Hematopoietic multipotent progenitor cell treated with erythropoietin and hydrocortisone succinate and interleukin-3 and kit ligand, for 8 days (in vitro differentiated cells): ENCODE results near the gene PPP1R9B.
A peak's percentile ranks its signal among the peaks of the same experiment; 100 is the strongest.

Experiments
- DNase-seq: peaks from one replicate; pipeline ENCODE4 v3.0.0-alpha.2; 2015

Gene PPP1R9B

DNA sequence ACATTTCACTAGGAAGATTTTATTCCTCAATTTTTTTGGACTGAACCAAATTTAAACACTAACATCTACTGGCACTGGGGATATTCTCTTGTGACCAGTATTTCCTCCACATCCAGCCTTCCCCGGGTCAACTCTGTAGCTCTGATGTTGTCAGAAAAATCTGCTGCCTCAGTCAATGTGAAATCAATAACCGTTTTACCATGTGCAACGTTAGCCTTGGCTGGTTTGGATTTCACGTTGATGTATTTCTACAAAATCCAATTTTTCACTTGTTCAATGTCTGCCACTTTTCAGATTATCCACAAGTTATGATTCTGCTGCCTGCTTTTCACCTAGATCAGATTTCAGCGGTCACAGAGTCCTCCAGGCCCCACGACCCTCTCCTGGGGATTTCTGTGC, 22.5 kb upstream of the PPP1R9B start:
- no peak for DNase-seq

DNA sequence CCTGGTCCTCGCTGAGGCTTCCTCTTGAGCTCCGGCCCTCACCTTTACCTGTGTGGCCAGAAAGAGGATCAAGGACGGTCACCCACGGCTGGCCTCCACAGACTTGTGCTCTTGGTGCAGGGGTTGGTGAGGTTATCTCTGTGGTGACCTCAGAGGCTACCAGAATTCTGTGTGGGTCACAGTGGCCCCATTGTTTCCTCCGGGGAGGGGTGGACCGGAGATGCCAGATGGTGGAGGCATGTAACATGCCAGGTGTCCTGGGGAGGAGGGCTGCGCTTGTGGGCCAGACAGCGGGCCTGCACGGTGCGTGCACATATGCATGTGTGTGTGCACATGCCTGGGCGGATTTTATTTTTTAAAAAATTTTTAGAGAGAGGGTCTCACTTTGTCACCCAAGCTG, 21.7 kb upstream of the PPP1R9B start:
- no peak for DNase-seq

DNA sequence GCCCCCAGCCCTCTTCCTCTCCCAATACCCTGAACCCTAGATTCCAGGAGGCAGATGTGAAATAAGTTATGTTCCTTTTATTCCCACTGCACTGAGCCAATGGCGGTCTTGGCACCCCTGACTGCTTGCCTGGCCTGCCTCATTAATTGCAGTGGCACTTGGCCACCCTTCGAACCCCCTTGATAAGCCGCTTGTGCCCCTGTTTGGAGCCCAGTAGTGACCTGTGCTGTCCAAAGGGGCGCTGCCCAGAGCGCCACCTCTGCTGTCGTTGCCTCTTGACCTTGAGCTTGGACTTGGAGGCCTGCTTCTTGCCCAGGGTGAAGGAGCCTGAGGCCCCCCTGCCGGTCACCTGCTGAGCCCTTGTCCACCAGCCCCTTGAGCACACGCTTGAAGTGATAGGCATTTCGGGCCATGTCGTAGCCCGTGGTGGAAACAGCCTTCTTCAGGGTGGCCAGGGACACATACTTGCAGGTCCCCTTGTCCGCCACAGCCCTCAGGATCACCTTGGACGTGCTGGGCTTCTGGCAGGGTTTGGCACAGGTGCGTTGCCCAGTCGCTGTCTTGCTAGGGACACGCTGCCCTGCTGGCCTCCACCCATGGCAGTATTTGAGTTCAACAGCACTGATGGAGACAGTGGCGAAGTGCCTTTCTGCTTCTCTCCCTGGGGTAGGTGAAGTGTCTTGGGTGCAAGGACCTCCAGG, 21.0 kb upstream of the PPP1R9B start:
- DNase-seq = no peak

DNA sequence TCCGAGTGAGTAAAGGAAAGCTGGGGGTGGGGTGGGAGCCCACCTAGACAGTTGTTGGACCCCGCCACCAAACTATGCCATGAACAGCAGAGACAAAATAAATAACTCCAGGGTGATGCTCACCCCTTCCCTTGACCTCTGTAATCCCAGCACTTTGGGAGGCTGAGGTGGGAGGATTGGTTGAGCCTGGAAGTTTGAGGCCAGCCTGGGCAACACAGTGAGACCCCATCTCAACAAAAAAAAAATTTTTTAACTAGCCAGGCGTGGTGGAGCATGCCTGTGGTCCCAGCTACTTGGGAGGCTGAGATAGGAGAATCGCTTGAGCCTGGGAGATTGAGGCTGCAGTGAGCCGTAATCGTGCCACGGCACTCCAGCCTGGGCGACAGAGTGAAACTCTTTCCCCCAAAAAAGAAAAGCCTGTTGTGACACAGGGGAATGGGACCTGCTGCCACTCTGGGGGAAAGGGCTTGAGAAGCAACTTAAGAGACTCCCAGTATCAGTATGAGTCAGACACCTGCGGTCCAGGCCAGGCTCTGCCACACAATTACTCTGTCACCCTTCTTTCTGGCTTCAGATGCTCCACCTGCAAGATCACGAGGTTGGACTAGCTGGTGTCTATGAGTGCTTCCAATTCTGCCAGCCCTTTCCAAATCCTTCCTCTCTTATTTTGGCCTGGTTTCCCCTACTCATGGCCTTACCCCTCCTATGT, 20.3 kb upstream of the PPP1R9B start:
- DNase-seq = no peak

DNA sequence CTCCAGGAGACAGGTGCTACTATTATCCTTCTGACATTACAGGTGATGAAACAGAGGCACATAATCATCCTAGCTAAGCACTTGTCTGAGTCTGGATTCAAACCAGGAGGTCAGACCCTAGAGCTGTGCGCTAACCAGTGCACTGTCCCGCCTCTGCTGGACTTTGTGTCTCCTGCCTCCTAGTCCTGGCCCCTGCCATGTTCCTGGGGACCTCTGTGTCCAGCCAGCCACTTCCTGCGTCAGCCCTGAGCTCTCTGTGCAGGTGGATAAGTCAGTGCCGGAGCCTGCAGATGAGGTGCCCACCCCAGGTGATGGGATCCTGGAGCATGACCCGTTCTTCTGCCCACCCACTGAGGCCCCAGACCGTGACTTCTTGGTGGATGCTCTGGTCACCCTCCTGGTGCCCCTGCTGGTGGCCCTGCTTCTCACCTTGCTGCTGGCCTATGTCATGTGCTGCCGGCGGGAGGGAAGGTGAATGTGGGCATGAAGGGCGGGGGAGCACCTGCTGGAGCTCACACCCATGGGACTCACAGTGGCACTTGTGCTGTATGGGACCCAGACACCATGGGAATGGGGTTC, 19.5 kb upstream of the PPP1R9B start:
- DNase-seq = no peak

DNA sequence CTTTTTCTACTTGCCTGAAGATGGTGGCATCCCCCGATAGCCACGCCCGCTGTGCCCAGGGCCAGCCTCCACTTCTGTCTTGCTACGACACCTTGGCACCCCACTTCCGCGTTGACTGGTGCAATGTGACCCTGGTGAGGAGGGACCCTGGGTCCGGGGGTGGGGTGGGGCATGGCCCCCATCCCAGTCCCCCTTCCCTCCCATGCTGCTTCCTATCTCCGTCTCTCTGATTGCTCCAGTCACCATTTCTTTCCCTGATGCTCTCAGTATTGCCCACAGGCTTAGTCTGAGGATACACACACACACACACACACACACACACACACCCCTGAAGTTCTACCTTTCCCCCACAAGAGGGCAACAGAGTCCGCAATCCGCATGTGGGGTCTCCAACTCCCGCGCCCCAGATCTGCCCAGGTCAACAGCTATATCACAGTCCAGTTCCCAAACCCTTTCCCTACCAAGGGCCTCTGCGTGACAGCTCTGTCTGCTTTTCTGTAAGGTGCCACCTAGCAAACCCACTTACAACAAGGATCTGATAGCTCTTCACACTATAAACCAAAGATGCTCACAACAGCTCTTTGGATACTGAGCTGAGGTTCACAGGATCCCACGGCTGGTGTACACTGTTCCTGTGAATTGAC, 18.8 kb upstream of the PPP1R9B start:
- peak; percentile 67 for DNase-seq

DNA sequence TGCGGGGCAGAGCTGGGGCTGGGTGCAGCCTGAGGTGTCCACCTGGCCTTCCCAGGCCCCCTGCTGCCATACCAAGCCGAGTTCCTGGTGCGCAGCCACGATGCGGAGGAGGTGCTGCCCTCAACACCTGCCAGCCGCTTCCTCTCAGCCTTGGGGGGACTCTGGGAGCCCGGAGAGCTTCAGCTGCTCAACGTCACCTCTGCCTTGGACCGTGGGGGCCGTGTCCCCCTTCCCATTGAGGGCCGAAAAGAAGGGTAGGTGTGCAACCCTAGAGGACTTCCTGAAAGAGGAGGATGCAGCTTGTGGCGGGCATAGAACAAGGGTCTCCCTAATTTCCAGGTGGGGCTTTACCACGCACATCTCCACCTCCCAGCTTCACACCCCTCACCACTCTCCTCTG, 17.8 kb upstream of the PPP1R9B start:
- DNase-seq = no peak

DNA sequence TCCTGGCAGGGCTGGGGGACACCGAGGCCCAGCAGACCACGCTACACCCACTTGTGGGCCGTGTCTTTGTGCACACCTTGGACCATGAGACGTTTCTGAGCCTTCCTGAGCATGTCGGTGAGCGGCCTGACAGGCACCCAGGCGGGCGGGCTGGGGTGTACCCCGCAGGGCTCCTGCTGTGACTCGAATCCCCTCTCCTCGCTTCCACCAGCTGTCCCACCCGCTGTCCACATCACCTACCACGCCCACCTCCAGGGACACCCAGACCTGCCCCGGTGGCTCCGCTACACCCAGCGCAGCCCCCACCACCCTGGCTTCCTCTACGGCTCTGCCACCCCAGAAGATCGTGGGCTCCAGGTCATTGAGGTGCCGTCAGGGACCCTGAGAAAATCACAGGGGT, 16.9 kb upstream of the PPP1R9B start:
- DNase-seq = no peak

DNA sequence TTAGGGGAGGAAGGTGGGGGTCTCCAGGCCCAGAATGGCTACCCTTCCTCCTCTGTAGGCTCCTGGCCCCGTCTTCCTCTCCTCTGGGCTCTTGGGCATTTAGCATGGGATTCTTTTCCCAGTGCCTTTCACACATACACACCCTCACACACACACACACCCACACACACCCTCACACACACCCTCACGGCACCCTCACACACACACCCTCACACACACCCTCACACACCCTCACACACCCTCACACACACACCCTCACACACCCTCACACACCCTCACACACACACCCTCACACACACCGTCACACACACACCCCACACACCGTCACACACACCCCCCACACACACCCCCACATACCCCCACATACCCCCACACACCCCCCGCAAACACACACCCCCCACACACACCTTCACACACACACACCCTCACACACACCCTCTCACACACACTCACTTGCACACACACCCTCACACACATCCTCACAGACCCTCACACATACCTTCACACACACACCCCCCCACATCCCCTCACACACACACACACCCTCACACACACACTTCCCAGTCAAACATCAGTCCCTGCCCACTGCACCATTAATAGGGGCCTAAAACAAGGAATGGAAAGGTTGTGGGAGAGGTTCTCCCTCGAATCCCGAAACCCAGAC, 16.2 kb upstream of the PPP1R9B start:
- no peak for DNase-seq

DNA sequence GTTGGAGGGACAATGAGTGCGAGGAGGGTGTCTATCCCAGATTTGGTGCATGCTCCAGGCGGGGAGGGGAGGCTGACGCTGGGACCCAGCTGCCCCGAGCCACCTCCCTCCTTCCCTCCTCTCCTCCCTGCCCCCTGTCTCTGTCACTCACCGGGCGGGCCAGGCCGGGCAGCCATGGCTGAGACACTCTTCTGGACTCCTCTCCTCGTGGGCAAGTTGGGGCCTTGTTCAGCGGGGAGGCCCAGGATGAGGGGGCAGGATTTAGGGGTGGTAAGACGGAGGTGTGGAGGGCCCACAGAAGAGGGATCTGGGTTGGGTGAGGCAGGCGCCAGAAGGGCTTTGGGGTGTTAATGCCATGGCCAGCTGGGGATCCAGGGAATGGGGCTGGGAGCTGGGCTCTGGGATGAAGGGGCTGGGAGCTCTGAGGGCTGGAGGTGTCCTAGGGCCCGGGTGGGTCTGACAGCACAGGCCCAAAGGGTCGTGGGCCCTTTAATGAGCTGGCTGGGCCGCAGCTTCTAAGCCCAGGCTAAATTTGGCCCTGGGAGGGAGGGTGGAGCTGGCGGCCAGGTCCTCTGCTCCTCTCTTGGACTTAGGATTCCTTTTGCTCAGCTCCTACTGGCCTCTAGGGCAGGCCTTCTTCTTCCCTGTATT, 15.5 kb upstream of the PPP1R9B start, which contains the start of gene SGCA:
TSS of gene SGCA (plus strand) at position 139 of the 651 bp plus-strand sequence. CDS start at position 175, 36 bp downstream.
- DNase-seq = no peak

DNA sequence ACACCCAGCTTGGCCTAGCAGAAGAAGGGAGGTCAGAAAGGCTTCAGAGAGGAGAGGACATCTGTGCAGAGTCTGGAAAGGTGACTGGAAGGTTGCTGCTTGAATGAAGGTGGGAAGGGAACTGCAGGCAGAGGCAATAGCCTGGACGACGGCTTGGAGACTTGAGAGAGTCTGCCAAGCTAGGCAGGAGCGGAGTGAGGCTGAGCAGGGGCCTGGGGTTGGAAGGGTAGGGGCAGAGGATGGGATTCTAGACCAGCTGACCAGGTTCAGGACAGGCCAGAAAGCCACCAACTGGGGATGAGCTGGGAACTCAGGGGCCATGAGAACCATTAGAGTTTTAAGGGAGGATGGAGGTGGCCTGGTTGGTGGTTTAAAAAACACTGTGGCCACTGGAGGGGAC, 15.0 kb upstream of the PPP1R9B start:
- no peak for DNase-seq

DNA sequence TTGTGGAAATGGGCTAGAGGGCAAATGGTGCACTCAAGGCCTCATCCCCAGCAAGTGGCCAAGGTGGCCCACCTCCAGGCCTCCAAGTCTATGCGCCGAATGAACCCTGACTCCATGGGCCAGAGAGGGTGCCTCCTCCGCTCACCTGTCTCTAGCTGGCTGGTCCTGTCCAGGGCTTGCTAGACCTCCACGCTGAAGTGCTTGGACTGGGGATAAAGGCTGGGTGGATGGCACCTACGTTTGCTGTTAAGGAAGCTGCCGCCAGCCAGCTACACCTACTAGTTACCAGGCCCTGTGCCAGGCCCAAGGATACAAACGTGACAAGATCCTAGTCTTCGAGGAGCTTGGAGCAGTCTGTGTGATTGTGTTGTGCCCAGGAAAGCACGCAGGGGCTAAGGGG, 14.6 kb upstream of the PPP1R9B start:
- no peak for DNase-seq

DNA sequence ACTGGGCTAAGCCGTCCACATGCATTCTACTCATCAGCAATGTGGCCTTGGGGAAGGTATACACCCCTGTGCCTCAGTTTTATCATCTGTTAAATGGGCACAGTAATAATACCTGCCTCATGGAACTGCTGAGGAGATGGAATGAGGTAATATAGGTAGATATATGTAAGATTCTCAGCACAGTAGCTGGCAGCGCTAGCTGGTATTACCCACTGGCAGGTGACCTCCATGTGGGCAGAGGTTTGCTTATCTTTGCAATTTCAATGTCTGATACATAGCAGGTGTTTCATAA, 14.2 kb upstream of the PPP1R9B start:
- DNase-seq = no peak

DNA sequence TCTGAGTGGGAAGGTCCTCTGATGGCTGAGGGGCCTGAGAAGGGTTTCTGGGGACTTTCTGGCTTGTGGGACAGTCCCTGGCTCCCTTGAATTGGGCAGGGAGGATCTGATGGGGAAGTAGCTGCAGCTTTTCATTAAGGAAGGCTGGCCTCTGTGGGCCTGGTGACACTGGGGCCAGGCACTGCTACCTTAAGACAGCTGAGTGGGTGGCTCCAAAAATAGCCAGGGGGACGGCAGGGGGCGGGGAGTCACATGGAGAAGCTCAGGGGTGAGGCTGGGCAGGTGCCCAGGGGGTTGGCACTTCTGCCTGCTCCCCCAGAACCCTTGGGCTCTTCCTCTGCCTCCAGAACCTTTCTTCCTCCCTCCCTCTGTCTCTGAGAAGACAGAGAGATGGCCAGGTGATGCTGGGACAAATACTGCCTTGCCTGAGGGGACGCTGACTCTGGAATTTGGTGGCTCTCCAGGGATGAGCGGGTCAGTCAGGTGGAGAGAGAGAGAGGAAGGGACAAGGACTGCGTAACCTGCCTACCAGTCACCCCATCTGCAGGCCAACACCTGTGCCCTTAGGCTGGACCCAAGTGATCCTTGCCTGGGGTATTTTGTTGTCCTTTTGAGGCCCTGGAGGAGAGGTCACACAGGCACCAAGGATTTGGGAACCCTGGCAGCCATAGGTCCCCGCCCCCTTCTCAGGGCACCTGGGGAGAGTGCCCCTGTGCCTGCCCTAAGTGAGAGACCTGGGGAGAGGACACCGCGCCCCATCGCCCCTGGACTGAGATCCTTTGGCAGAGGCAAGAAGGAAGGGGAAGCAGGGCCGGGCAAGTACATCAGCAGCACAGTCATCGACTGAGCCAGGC, 13.6 kb upstream of the PPP1R9B start:
- no peak for DNase-seq

DNA sequence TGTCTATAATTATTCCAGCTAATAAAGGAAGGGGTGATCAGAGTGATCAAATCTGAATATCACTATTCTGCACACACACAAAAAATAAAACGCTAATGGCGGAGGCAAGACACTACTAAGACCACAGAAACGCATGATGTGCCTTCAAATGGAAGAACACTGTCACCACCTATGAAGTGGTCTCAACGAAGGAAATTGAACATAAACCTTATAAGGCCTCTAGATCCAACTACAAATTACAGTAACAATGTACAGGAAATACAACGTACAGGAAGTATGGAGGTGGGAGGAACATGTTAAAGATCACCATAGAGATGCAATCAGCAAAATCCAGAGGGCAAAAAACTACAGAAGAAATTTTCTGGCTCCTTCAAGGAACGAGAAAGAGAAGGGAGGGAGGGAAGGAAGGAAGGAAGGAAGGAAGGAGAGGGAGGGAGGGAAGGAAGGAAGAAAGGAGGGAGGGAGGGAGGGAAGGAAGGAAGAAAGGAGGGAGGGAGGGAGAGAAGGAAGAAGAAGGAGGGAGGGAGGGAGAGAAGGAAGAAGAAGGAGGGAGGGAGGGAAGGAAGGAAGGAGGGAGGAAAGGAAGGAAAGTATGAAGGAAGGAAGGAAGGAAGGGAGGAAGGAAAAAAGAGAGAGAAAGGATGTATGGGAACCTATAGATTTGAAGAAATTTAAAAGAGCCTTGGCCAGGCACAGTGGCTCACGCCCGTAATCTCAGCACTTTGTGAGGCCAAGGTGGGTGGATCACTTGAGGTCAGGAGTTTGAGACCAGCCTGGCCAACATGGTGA, 12.2 kb upstream of the PPP1R9B start:
- DNase-seq = no peak

DNA sequence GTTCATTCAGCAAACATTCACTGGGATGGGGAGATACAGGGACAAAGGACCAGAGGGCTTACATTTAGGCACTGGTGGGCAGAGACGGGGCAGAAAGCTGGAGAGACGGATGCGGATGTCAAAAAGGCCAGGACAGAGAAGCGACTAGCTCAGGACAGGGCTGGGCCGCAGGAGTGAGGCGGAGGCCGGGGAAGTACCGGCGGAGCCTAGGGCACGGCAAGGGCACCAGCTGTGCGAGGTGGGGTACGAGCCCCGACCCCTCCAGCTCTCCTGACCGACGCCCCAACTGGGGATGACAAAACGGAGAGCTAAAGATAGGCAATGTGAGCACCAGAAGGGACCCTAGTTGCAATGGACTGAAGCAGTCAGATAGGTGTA, 11.4 kb upstream of the PPP1R9B start:
- no peak for DNase-seq

DNA sequence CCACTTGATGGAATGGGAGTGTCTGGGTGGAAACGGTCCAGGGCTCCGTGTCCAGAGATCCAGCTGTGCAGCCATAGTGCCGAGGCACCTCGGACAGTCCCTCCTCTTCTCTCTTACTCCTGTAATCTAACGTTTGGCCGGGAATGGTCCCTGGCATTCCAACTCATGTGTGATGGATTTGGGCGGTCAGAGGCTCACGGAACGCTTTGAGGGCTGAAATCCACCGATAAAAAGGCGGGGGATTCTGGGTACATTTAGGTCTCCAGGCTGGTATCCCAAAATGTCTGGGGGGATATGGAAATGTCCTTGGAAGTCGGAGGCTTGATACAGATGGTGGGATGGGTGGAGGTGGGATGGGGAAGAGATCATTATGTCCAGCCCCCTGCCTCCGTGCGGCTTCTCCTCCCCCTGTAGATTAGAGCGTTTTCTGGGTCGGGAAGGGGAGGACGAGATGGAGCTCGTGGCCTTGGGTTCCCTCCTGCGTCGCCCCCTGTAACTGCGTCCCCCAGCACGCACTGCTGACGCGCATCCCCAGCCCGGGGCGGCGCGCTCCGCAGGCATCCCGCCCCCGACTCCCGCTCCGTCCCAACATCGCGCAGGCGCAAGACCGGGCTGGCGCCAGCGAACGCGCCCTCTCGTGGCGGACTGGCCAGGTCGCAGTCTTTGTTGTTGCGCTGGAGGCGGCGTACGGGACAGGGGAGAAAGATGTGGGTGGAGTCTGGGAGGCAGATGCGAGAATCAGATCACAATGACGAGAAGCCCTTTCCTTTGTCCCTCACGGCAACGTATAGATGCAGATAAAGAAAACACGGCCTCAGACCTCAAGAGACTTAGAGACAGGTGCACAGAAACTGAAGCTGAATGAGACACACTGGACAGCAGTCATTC, 10.8 kb upstream of the PPP1R9B start:
- peak; percentile 89 for DNase-seq

DNA sequence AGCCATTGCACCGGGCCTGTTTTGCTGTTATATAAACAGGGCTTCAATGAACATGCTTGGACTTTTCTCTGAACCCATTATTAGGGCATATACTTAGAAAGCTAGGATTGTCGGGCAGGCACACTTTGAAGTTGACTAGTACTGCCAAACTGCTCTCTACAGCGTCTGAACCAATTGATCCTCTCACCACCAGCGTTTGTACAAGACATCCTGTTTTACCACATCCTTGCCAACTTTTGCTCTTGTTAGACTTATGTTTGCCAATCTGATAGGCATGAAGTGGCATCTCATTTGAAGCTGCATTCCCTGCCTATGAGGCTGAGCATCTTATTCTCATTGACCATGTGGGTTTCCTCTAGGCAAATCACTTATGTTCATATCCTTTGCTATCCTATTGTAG, 7.4 kb upstream of the PPP1R9B start:
- DNase-seq = peak; percentile 15

DNA sequence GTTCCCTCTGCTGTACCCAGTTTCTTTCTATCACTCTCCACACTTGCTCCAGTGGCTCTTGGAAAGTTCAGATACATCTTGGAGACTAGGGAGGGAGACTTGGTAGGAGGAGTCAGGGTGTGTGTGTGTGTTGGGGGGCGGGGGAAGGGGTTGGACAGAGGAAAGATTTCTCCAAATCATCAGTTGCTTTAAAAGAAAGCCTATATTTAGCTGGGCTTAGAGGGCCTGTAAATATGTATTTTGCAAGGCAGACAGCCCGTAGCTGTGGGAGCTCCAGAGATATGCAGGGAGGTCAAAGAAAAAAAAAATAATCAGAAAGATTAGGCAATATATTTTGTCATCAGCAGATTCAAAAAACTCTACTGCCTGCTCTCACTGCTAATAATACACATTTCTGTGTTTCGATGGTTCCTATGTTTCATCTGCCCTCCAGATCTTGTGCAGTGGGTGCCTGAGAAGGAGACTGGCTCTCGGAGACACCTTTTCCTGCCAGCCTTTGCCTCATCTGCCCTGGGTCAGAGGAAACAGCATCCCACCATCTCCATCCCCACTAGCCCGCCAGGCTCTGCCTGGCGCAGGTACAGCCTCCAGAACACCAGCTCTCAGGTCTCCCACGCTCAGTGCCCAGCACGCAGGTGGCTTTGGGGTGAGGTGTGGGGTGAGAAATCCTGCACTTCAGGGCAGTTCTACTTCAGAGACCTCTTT, 4.8 kb upstream of the PPP1R9B start:
- peak; percentile 57 for DNase-seq
